GM19438 (cell line): ENCODE data around the gene TMEM255A.
A peak's percentile ranks its signal among the peaks of the same experiment; 100 is the strongest.

Source experiments
- ATAC-seq: cut with Tn5 transposase; IDR thresholded peaks from one replicate; pipeline ENCODE4 v1.9.1; 2021; ENCODE audit warnings: low read depth; ENCODE audit not compliant: unreplicated experiment

TMEM255A gene

GRCh38 chrX:120308959-120309872 is 2.0 kb downstream of the TMEM255A start:
- peak; percentile 93 for ATAC-seq

DNA sequence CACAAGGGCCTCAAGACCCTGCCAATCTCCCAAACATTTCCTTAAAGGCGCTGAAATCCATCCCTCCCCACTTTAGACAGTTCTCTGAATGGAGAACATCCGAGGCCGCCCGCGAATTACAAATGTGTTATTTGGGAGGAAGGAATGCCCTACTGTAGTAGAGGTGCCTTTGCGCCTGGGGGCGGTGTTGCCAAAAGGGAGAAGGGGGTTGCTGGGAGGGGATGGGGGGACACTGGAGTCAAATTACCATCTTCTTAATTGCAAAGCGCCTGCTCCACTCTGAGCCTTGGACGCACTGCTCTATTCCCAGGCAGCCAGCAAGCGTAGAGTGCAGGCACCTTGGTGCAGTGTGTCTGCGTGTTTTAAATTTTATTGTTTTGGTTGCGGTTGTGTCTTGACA is 2.7 kb downstream of the TMEM255A start:
- no peak for ATAC-seq

- ATAC-seq = no peak
Observed at GRCh38 chrX:120306630-120307029, 4.6 kb downstream of the TMEM255A start.

GRCh38 chrX:120305531-120306141 is 5.6 kb downstream of the TMEM255A start:
- no peak for ATAC-seq

GRCh38 chrX:120304256-120304655 is 7.0 kb downstream of the TMEM255A start:
- no peak for ATAC-seq

DNA sequence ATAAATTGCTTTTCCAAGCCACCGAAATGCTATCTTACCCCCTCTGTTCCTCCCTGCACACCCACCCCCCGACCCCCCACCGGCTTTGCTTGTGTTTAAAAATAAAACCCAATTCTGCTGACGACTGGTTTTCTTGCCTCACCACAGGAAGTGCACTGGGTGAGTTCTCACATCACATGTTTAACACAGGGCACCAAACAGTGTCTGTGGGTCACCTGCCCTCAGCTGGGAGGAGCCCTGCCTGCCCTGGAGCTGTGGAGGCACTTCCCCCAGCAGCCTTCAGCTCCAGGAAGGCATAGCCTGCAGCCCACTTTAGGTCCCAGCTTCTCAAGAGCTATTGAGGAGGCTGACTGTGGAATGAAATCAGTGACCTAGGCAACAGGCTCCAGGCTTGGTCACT is 8.8 kb downstream of the TMEM255A start:
- ATAC-seq = peak; percentile 97

- peak; percentile 21 for ATAC-seq
Observed at GRCh38 chrX:120301960-120302359, 9.3 kb downstream of the TMEM255A start.

GRCh38 chrX:120301497-120301896 is 9.8 kb downstream of the TMEM255A start:
- no peak for ATAC-seq

GRCh38 chrX:120299928-120300327 is 11.3 kb downstream of the TMEM255A start:
- no peak for ATAC-seq

GRCh38 chrX:120297923-120298322 is 13.3 kb downstream of the TMEM255A start:
- ATAC-seq = no peak

DNA sequence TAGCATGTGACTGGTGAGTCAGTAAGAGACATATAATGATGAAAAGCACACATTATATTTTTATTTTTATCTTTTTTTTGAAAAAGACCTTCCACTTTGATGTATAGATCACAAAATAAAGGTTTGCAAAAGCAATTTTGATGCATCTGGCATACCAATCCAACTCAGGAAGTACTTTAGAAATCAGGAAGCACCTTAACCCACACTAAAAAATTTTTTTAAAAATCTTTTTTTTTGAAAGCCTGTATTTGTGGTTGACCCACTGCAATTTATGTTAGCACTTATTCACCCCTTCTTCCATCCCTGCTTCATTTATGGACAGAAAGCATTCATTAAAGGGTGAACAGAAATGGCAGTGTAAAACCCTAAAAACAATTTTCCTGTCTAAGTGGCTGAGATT is 16.6 kb downstream of the TMEM255A start:
- ATAC-seq = no peak

GRCh38 chrX:120293015-120293414 is 18.2 kb downstream of the TMEM255A start:
- no peak for ATAC-seq

DNA sequence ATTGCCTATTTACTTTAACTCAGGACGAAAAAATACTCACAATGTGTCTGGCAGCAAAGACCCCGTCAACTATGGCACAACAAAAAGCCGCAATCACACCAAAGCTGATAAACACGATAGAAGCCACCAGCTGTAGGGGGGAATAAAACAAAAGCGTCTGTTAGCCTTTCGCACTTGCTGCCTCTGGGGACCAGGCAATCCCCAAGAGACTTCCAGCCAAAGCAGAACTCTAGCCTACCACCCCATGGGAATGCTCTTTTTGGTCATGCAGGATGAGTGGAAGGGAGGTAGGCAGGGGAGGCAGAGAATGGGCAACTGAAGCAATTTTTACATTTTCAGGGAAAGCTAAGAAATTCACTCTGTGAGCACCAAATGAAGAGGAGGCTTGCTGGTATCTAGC is 20.1 kb downstream of the TMEM255A start:
- no peak for ATAC-seq

GRCh38 chrX:120290107-120290506 is 21.2 kb downstream of the TMEM255A start:
- no peak for ATAC-seq

DNA sequence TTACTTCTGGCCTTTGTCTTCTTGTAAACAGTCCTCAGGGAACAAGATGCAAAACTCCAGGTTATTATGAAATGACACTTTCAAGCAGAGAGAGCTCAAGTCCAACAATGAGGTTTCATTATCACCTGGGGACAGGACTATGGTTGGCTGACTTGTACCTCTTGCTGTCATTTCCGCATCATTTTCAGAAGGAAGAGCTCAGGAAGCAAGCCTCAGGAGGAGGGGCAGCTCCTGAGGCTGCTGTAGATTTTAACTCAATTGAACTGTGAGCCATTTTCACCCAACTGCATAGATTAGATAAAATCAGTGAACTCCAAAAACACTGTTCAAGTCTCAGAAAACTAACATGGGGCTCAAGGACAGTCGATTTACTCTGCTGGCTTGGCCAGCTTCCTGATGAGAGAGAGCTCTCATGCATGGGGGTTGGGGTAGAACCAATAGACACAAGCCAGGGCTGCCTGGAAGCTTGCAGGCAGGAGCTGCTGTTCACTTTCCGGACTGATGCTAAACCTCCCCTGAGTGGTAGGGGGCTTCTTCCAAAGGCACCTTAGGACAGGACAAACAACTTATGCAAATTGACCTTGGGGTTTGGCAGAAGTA is 23.6 kb downstream of the TMEM255A start:
- peak; percentile 75 for ATAC-seq

DNA sequence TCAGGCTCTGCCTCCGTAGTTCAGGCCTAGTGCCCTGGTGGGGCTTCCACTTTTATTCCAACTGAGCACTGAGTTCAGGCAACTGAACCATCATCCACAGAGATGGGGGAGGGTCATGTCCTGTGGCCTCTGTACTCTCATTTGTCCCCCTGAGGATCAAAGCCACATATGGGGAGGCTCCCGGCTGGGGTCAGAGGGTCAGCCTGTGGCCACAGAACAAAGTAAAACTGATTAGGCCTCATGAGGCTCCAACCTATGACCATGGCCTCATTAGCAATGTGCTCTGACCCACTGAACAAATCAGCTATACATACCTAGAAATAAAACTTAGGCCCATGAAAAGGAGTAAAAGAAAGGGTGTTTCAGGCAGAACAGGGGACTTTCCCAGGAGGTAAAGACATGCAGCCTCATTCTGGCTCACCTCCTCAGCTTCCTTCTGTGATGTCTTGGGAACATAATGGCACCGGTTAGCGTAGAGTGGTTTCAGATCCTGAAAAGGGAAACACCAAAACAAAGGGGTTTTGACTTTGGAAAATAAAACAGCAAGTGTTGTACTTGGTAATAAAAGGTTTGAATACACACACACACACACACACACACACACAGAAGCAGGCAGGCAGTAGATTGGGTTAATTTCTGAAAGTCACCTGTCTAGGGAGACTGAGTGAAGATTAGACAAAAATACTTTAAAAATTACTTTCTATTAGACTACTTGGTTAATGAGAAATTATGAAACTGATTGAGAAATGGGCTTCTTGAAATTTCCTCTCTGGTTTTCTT is 24.3 kb downstream of the TMEM255A start:
- peak; percentile 33 for ATAC-seq

GRCh38 chrX:120282697-120283096 is 28.6 kb downstream of the TMEM255A start:
- ATAC-seq = no peak

GRCh38 chrX:120281761-120282160 is 29.5 kb downstream of the TMEM255A start:
- no peak for ATAC-seq

DNA sequence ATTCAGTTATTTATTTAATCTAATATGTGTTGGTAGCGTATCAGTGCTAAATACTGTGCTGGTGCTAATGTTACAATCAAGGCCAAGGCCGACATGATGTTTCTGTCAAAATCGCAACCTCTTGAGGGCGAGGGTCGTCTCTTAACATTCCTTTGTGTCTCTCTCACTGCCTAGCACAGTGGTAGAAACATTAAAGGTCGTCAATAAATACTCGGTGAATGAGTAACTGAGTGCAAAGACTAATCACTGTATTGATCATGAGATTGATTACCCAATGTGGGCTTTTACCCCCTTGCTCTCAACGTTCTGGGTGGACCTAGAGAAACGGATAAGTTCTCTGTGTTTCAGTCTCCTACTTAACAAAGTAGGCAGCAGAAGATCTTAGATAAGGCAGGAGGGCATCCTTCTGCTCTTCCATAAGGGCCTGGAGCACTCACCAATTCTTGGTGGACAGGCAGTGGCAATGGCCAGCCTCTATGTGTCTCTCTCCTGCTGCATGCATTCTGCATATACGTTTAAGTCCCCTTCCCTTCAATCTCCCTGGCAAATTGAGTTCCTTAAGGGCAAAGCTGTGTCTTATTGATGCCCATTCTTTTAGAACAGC is 30.1 kb downstream of the TMEM255A start:
- no peak for ATAC-seq

DNA sequence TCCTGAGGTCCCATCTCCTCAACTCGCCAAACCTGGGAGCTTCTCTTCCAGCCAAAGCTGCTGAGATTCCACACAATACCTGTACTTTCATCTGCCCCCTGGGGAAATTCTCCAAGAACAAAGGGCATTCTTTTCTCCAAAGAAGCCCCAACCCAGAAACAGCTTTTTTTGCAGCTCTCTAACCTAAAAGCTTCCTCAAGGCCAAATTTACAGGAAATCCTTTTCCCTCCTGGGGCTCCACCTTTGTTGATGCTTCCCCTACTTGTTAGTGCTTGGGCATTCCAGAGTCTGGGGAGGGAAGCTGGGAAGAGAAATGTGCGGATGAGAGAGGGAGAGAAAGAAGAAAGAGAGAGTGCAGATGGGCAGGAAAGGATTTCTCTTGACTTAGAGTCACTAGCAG is 36.3 kb downstream of the TMEM255A start:
- ATAC-seq = no peak
